NB4 (cell line): ENCODE results near the gene CELF4.

Experiments used
- DNase-seq: peaks from one replicate; pipeline ENCODE4 v3.0.0; 2010; ENCODE audit warnings: low read depth
- H3K4me3 ChIP-seq: one replicate; pipeline ENCODE4 v1.5.1; 2011; ENCODE audit warnings: mild to moderate bottlenecking, low read depth, low read length, moderate library complexity
- CTCF ChIP-seq: IDR thresholded peaks from one replicate; pipeline ENCODE4 v1.5.1; 2012; ENCODE audit warnings: low read depth, low read length
- MAX ChIP-seq: IDR thresholded peaks from 2 replicates; pipeline ENCODE4 v1.6.1; 2011; ENCODE audit warnings: low read depth, low read length
- MYC ChIP-seq: IDR thresholded peaks from 2 replicates; pipeline ENCODE4 v1.6.1; 2011; ENCODE audit warnings: low read depth, low read length
- POLR2A ChIP-seq: IDR thresholded peaks from 2 replicates; pipeline ENCODE4 v1.6.1; 2011; ENCODE audit warnings: mild to moderate bottlenecking; ENCODE audit not compliant: insufficient read length; ENCODE audit errors: extremely low read depth

CELF4 gene

GRCh38 chr18:37499913-37500312, 65.7 kb downstream of the CELF4 start:
- TF ChIP-seq MAX (no peak), CTCF (no peak), POLR2A (no peak), MYC (no peak)
- no peak for DNase-seq
- no peak overlapping the region for H3K4me3 ChIP-seq

GRCh38 chr18:37499044-37499443, 66.6 kb downstream of the CELF4 start:
- H3K4me3 ChIP-seq, result no peak overlapping the region
- DNase-seq, result no peak
- TF ChIP-seq POLR2A (no peak), CTCF (no peak), MYC (no peak), MAX (no peak)

- DNase-seq, result no peak
- no peak overlapping the region for H3K4me3 ChIP-seq
- TF ChIP-seq POLR2A (no peak), MYC (no peak), MAX (no peak), CTCF (no peak)
Observed at GRCh38 chr18:37497853-37498518, 67.6 kb downstream of the CELF4 start.

GRCh38 chr18:37496568-37496967, 69.0 kb downstream of the CELF4 start:
- TF ChIP-seq MAX (no peak), MYC (no peak), POLR2A (no peak), CTCF (no peak)
- H3K4me3 ChIP-seq, result no peak overlapping the region
- no peak for DNase-seq

GRCh38 chr18:37495354-37495753, 70.2 kb downstream of the CELF4 start:
- no peak overlapping the region for H3K4me3 ChIP-seq

More at GRCh38 chr18:37495354-37495753, 70.2 kb downstream of the CELF4 start:
- TF ChIP-seq POLR2A, result no peak
- TF ChIP-seq CTCF, result no peak
- TF ChIP-seq MAX, result no peak
- TF ChIP-seq MYC, result no peak
- DNase-seq, result no peak
